KOPT-K1 (cell line): ENCODE data around the gene OPN4.

Source experiments
- H3K27ac ChIP-seq: fragments of 200-600 bp; sonication (generic); 2 replicates; pipeline ENCODE4 v1.5.1; 2016; ENCODE audit warnings: antibody characterized with exemption, mild to moderate bottlenecking, low read depth, low read length; ENCODE audit not compliant: poor library complexity, severe bottlenecking
- H3K36me3 ChIP-seq: fragments of 200-600 bp; sonication (generic); 2 replicates; pipeline ENCODE4 v1.5.1; 2017; ENCODE audit warnings: antibody characterized with exemption, mild to moderate bottlenecking, low read length, moderate library complexity; ENCODE audit not compliant: insufficient read depth
- H3K9me3 ChIP-seq: fragments of 200-600 bp; sonication (generic); 2 replicates; pipeline ENCODE4 v1.5.1; 2017; ENCODE audit warnings: antibody characterized with exemption, low read length, mild to moderate bottlenecking; ENCODE audit not compliant: insufficient read depth, poor library complexity, severe bottlenecking

OPN4 gene

DNA sequence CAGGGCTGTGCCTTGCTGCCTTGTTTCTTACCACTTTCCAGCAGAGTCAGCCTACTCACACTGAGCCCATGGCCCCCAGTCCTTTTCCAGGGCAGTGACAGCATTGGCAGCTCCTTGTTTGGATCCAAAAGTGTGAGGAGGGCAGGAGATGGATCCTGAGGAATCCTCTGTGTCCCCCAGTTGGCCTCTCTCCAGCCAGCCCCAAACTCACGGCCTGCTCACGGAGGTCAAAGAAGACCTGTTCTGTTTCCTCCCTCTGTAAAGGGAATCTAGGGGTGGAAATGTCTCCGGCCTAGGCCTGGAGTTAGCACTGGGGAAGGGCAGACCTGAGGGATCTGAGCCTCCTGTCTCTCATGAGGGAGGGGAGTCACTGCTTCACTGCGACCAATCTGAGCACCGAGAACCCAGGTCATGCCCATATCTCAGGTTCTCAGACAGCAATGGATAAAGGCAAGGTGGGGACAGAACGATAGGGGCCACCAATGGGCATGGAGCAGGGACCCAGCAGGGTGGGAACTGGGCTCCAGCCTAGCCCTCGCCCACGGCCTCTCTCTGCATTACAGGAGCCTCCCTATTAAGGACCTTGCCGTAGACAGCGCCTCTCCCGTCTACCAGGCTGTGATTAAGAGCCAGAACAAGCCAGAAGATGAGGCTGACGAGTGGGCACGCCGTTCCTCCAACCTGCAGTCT lies 37.1 kb downstream of the OPN4 start:
- Histone ChIP-seq H3K36me3 (no peaks in the 10 kb centered on the region), H3K27ac (no peak overlapping the region), H3K9me3 (no peaks in the 10 kb centered on the region)

DNA sequence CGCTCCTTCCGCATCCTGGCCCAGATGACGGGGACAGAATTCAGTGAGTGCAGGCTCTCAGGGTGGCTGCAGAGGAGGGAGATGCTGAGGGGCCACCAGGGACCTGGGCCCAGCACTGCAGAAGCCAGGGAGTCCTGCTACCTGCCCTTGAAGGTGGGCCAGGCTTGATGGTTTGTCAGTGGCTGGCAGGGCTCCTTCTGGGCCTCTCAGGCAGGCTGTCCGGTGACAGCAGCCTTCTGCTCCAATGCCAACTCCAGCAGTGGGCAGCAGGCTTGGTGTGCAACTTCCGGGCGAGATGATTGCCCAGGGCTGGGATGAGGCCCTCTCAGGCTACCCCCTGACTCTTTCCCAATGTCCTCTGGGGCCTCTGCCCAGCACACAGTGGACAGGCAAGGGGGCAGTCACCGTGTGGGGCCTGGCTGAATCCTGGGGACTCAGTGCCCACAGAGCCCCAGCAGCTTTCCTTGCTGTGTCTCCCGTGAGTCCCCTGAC lies 37.7 kb downstream of the OPN4 start:
- Histone ChIP-seq H3K9me3 (no peaks in the 10 kb centered on the region), H3K36me3 (no peaks in the 10 kb centered on the region), H3K27ac (no peak overlapping the region)

DNA sequence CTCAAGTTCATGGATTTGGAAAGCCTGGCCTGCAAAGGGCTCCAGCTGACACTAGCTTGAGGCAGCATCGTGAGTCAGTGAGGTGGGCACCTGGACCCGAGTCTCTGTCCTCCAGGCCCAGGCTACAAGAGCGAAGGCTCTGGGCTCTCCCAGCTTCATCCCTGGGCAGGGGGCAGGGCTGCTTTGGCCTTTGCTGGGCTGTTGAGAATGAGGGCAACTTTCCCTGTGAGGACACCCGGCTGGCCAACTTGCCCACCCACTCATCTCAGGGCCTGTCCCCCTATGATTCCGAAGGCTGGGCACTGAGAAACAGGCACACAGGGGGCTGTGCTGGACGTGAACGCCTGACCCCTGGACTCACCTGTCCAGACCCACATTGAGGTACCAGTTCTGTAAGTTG lies 38.3 kb downstream of the OPN4 start:
- H3K27ac ChIP-seq: no peak overlapping the region
- no peaks in the 10 kb centered on the region for H3K9me3 ChIP-seq

DNA sequence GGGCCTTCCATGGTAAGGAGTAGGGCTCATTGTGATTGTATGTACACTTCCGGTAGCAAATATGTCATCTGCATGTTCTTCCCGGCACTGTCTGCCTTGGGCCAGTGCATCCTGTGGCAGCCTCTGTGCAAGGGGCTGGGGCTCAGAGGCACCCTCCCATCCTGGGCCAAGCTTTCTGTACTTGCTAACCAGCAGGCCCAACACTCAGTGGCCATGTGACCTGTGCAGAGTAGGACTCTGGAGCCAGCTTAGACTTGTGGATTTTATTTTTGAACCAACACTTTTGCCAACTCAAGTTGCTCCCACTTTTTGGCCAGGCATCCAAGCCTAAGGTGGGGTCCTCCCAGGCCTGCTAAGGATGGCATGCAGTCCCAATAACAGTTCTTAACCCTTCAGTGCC lies 38.9 kb downstream of the OPN4 start:
- no peak overlapping the region for H3K27ac ChIP-seq
- no peaks in the 10 kb centered on the region for H3K36me3 ChIP-seq
- H3K9me3 ChIP-seq: no peaks in the 10 kb centered on the region

More for the DNA sequence above, 38.3 kb downstream of the OPN4 start:
- H3K36me3 ChIP-seq: no peaks in the 10 kb centered on the region

DNA sequence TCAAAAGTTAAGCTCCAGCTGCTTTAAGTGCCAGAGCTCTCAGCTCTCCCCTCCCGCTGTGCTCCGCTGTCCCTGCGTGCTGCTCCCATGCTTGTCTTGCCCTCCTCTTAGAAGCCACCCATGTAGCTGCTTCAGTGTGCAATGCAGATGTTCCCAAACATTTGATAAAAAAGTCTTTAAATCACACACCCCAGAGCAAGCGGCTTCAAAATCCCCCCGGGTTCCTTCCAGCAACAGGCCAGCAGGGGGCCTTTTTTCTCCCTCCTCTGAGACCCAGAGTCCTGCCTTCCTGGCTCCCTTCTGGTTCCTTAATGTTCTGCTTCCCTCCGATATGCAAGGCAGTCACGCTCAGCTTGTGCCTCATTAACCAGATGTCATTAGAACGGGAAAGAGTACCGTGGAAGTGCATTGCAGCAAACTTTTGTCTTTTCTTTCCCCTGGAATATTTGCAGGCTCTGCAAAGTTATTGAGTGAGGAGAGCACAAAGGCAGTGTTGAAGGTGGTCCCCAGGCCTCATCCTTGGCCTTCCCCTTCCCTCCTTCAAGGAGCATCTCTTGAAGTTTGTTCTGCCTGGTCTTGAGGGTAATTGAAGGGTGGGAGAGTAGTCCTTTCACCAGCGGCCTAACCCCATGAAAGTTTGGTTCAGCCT lies 39.5 kb downstream of the OPN4 start:
- no peaks in the 10 kb centered on the region for H3K36me3 ChIP-seq
- no peaks in the 10 kb centered on the region for H3K9me3 ChIP-seq
- H3K27ac ChIP-seq: no peak overlapping the region

DNA sequence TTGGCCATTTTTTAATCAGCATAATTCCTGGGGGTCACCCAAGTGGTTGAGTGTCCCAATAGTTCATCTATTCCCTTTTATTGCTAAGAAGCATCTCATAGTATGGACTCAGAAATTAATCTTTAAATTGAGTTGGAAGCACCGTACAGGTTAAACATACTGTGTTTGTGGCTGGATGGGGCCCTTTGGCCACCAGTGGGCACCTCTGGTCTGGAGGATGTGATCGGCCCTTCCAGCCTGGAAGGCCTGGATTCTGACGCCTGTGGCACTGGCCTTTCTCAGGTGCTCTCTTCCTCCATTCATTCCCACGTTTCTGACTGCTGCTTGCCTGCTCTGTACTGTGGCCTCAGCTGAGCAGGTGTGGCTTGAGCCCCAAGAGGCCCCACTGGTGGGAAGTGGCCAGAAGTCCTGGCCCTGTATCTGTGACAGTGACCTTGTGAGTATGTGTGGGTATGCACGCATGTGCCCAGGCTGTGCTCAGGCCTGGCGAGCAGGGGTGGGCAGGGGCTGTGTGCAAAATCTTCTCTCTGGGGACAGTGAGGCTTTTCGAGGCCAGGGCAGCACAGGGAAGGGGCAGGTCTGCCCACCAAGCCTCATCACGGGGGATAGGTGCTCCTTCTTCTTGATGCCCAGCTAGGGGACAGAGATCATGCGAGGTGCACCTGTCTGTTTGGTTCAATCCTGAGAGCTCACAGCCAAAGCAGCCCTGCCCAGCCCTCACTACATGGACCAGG lies 44.0 kb downstream of the OPN4 start:
- Histone ChIP-seq H3K36me3 (no peaks in the 10 kb centered on the region), H3K27ac (no peak overlapping the region), H3K9me3 (no peaks in the 10 kb centered on the region)

DNA sequence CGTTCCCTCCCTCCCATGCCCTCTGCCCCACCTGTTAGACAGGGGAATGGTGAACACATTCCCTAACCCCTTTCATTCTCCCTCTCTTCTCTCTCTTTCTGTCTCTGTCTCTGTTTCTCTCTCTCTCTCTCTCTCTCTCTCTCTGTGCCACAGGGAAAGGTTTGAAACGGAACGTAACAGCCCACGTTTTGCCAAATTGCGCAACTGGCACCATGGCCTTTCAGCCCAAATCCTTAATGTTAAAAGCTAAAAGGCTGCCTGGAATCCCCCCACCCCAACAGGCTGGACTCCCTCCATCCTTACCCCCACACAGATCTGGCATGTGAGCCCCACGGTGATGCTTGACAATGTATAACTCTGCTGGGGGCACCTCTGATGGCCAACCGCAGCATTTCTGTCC lies 44.8 kb downstream of the OPN4 start:
- Histone ChIP-seq H3K27ac (no peak overlapping the region), H3K36me3 (no peaks in the 10 kb centered on the region), H3K9me3 (no peaks in the 10 kb centered on the region)

DNA sequence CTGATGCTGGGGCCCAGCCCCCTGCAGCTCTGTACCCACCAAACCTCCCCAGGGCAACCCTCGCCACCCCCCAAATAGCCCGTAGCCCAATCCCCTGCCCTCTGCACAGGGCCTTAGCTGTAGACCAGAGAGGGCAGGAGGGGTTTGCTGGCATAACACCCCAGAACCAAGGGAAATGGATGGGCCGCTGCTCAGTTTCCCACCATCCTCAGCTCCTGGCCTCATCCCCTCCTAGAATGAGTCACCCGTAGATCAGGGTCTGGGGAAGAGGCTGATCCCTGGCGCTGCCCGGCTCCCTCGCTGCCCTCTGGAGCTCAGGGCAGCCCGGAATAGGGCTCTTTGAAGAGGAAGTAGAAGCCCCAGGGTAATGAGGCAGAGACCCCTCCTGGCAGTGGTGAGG lies 45.2 kb downstream of the OPN4 start:
- Histone ChIP-seq H3K36me3 (no peaks in the 10 kb centered on the region), H3K27ac (no peak overlapping the region), H3K9me3 (no peaks in the 10 kb centered on the region)

DNA sequence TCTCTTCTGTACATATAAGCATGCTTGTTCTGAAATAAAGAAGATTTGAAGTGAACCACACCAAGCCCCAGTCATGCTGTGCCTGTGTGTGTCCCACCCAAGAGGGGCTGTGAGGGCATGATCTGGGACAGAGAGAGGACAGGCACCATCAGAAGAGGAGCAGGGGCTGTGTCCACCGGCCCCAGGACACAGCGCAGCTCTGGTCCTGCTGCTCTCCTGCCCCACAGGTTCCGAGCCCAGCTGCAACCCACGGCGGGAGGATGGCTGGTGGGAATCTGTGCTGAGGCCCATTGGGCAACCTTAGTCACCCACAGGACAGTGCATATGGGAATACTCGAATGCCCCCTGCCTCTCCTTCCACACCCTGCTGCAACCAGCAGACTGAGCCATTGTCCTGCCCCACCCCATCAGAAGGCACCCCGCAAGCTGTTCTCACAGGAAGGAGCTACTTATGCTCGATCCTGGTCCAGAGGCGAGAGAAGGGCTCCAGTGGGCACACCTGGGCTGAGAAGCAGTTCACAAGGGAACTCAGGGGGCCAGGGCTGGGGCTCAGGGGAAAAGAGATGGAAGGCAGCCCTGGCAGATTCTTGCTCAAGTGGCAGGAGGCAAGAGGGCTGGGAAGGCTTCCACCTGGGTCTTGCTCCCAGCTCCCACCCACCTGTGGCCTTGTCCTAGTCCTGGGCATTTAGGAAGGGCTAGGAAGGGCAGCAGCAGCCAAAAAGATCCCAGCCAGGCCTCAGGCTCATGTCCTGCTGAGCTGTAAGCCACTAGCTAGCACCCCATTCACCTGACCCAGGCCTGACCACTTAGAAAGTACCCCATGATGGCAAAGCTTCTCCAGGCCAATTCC lies 45.9 kb downstream of the OPN4 start:
- Histone ChIP-seq H3K36me3 (no peaks in the 10 kb centered on the region), H3K27ac (no peak overlapping the region), H3K9me3 (no peaks in the 10 kb centered on the region)

DNA sequence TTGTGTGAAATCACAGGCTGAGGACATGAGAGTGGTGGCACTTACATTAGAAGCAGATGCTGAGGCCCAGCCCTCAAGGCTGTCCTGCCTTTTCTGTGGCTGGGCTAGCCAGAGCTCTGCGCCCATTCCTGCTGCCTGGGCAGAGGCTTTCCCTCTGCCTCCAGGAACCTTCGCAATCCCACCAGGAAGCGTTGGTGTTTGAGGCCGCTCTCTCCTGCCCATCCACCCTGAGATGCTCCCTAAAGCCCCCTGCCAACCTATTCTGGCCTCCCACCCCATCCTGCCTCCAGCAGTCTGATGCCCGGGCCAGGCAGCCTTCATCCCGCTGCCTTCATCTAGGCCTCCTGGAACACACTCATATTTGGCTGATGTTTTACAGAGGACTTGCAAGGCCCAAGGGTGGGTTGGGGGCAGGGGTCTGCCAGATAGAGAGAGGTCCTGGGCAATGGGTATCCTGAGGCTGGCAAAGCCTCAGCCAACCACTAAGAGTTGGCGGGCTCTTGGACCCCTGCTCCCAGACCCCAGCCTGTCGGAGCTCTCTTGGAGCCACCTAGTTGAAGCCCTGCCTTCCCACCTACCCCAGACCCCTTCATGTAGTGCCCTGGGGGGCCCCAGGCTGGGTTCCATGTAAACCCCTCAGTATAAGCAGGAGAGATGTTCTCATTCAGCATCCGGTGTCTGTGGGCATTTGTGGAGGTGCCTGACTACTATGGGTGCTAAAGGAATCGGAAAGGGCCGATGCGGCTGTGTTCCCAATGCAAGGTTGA lies 46.7 kb downstream of the OPN4 start:
- Histone ChIP-seq H3K27ac (no peak overlapping the region), H3K9me3 (no peaks in the 10 kb centered on the region), H3K36me3 (no peaks in the 10 kb centered on the region)

DNA sequence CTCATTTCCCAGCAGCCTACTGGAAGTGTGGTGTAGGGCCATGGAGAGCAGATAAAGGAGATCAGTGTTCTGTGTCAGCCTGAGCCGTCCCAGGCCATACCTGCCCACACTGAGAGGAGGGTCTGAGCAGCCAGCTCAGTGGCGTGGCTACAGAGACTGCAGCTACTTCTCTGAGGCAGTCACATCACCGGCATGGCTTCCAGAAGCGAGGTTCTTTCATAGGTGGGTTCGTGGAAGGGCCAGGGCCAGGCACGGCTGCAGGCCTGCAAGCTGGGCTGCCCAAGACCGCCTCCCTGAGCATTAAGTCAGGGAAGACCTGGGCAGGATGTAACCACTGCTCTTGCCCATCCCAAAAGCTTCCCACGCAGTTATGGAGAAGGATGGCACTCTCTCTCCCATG lies 48.8 kb downstream of the OPN4 start:
- H3K9me3 ChIP-seq: no peaks in the 10 kb centered on the region
- no peaks in the 10 kb centered on the region for H3K36me3 ChIP-seq
- H3K27ac ChIP-seq: no peak overlapping the region

DNA sequence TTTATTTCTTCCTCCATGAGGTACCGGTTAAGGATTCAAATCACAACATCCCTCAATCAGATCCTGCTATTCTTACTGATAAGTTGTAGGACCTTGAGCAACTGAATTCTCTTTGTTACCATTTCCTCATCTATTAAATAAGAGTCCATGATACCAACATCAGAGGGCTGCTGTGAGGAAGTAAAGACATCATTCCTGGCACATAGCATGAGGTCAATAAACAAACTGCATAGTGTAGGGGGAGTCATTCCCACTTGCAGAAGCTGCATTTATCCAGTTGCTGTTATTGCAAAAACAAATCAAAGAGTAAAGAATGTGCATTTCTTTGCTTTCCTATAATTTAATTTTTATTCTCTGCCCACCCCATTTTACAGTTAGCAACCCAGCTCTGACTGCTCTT lies 50.8 kb downstream of the OPN4 start:
- H3K27ac ChIP-seq: no peak overlapping the region
- H3K36me3 ChIP-seq: no peaks in the 10 kb centered on the region
- H3K9me3 ChIP-seq: no peaks in the 10 kb centered on the region

DNA sequence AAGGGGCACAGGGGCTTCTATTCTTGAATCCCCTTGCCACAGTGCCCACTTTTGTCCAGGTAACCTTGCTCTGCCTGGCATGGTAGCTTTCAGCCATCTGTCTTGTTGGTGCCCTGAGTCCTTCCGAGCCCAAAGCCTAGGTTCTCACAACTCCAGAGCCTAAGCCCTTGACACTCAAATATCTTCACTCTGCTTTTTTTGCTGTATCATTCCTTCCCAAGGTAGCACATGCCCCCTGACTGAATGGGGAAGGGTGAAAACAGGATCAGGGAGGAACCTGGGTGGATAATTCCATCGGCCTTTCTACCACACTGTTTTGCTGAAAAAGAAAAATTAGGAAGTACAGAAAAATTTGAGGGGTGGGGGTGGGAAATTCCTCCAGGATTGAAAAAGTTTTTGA lies 51.6 kb downstream of the OPN4 start:
- no peaks in the 10 kb centered on the region for H3K9me3 ChIP-seq
- H3K27ac ChIP-seq: no peak overlapping the region
- H3K36me3 ChIP-seq: no peaks in the 10 kb centered on the region

DNA sequence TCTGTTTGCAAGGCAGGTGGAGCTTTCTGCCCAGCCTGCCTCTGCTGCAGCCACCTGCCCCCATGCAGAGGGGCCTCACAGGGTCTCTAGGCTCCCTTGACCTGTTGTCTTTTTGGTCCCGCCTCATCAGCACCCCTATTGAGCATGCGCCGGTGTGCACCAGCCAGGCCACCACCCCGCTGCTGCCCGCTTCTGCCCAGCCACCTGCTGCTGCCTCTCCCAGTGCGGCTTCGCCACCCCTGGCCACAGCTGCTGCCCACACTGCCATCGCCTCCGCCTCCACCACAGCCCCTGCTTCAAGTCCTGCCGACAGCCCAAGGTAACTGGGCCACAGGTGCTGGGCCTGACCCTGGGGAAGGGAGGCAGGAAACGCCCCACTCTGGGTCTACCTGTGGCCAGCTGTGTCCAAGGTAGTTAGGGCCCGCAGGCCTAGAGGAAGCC lies 52.1 kb downstream of the OPN4 start:
- Histone ChIP-seq H3K9me3 (no peaks in the 10 kb centered on the region), H3K27ac (no peak overlapping the region), H3K36me3 (no peaks in the 10 kb centered on the region)
